ENCODE data around the gene SLC22A7. TPM values are rescaled to one million over a fixed set of nuclear protein-coding genes. Genes with fewer than 3 reads are reported as not detected.
A peak's percentile ranks its signal among the peaks of the same experiment; 100 is the strongest.
"Not testable (repeated sequence)": the region's sequence is repeated elsewhere in the genome, so short reads cannot be mapped to it uniquely, and the experiment has no call there.

Gene SLC22A7
- total RNA-seq, 2 donors from 2014 or later, result not detected

- H3K27me3 Mint-ChIP-seq, result no peaks in the 10 kb centered on the region
- no peaks in the 10 kb centered on the region for H3K9me3 Mint-ChIP-seq
- no peak overlapping the region for H3K4me3 Mint-ChIP-seq
- no peaks in the 10 kb centered on the region for H3K36me3 Mint-ChIP-seq
- H3K27ac Mint-ChIP-seq, result peak overlapping the region in 1 of 2 donors; percentile 24
- ATAC-seq (no peak), DNase-seq (ENCODE audit: low spot score) (no peak)
- H3K4me1 Mint-ChIP-seq (ENCODE audit: low read depth in 2 of 2), result peaks cover 4 to 5% of the 10 kb centered on the region in 2 donors
Measured at GRCh38 chr6:43334466-43335095, 36.5 kb downstream of the SLC22A7 start.

GRCh38 chr6:43335469-43335868 lies 37.4 kb downstream of the SLC22A7 start:
- Mint-ChIP-seq H3K36me3 (peaks cover 6% of the 10 kb centered on the region), H3K4me1 (ENCODE audit: low read depth in 2 of 2) (peaks cover 4 to 5% of the 10 kb centered on the region in 2 donors), H3K4me3 (no peak overlapping the region), H3K27me3 (no peaks in the 10 kb centered on the region), H3K9me3 (no peaks in the 10 kb centered on the region), H3K27ac (peak overlapping the region in 1 of 2 donors; percentile 24)
- ATAC-seq (no peak), DNase-seq (ENCODE audit: low spot score) (no peak)

GRCh38 chr6:43336382-43336781 lies 38.3 kb downstream of the SLC22A7 start:
- H3K27ac Mint-ChIP-seq, result no peak overlapping the region

GRCh38 chr6:43338243-43338642 lies 40.2 kb downstream of the SLC22A7 start:
- ATAC-seq, result no peak
- Mint-ChIP-seq H3K27ac (peak overlapping the region in 1 of 2 donors; percentile 28), H3K36me3 (peaks cover 21% of the 10 kb centered on the region)

More at GRCh38 chr6:43336382-43336781, 38.3 kb downstream of the SLC22A7 start:
- no peak overlapping the region for H3K4me3 Mint-ChIP-seq
- H3K27me3 Mint-ChIP-seq, result no peaks in the 10 kb centered on the region
- DNase-seq (ENCODE audit: low spot score) (no peak), ATAC-seq (no peak)
- H3K36me3 Mint-ChIP-seq, result peaks cover 13% of the 10 kb centered on the region
- H3K4me1 Mint-ChIP-seq (ENCODE audit: low read depth in 2 of 2), result peaks cover 4 to 5% of the 10 kb centered on the region in 2 donors
- H3K9me3 Mint-ChIP-seq, result no peaks in the 10 kb centered on the region

GRCh38 chr6:43339168-43339567 lies 41.1 kb downstream of the SLC22A7 start:
- ATAC-seq (no peak), DNase-seq (ENCODE audit: low spot score) (no peak)
- H3K36me3 Mint-ChIP-seq, result peaks cover 21% of the 10 kb centered on the region
- H3K9me3 Mint-ChIP-seq, result no peaks in the 10 kb centered on the region
- no peak overlapping the region for H3K27ac Mint-ChIP-seq
- H3K27me3 Mint-ChIP-seq, result no peaks in the 10 kb centered on the region
- H3K4me1 Mint-ChIP-seq (ENCODE audit: low read depth in 2 of 2), result peaks cover 0 to 3% of the 10 kb centered on the region in 2 donors
- H3K4me3 Mint-ChIP-seq, result no peak overlapping the region

More at GRCh38 chr6:43338243-43338642, 40.2 kb downstream of the SLC22A7 start:
- peaks cover 0 to 3% of the 10 kb centered on the region in 2 donors for H3K4me1 Mint-ChIP-seq (ENCODE audit: low read depth in 2 of 2)
- no peak for DNase-seq (ENCODE audit: low spot score)
- no peaks in the 10 kb centered on the region for H3K9me3 Mint-ChIP-seq
- H3K4me3 Mint-ChIP-seq, result no peak overlapping the region
- no peaks in the 10 kb centered on the region for H3K27me3 Mint-ChIP-seq

- not testable (repeated sequence) for DNase-seq (ENCODE audit: low spot score); H3K4me1 Mint-ChIP-seq (ENCODE audit: low read depth in 2 of 2); ATAC-seq; H3K27ac Mint-ChIP-seq; H3K27me3 Mint-ChIP-seq; H3K9me3 Mint-ChIP-seq; H3K36me3 Mint-ChIP-seq; H3K4me3 Mint-ChIP-seq
Measured at GRCh38 chr6:43346243-43346642, 48.2 kb downstream of the SLC22A7 start.

GRCh38 chr6:43347021-43347420 lies 49.0 kb downstream of the SLC22A7 start:
- H3K4me1 Mint-ChIP-seq (ENCODE audit: low read depth in 2 of 2), result peaks cover 0 to 3% of the 10 kb centered on the region in 2 donors
- DNase-seq (ENCODE audit: low spot score) (no peak), ATAC-seq (no peak)
- H3K27ac Mint-ChIP-seq, result no peak overlapping the region
- no peaks in the 10 kb centered on the region for H3K27me3 Mint-ChIP-seq
- H3K4me3 Mint-ChIP-seq, result no peak overlapping the region
- peaks cover 8% of the 10 kb centered on the region for H3K36me3 Mint-ChIP-seq
- H3K9me3 Mint-ChIP-seq, result no peaks in the 10 kb centered on the region

GRCh38 chr6:43347444-43347843 lies 49.4 kb downstream of the SLC22A7 start:
- peaks cover 0 to 3% of the 10 kb centered on the region in 2 donors for H3K4me1 Mint-ChIP-seq (ENCODE audit: low read depth in 2 of 2)
- ATAC-seq, result no peak

GRCh38 chr6:43351951-43352350 lies 53.9 kb downstream of the SLC22A7 start:
- not testable (repeated sequence) for H3K4me3 Mint-ChIP-seq; ATAC-seq; H3K36me3 Mint-ChIP-seq; H3K27me3 Mint-ChIP-seq; H3K27ac Mint-ChIP-seq; H3K4me1 Mint-ChIP-seq (ENCODE audit: low read depth in 2 of 2); DNase-seq (ENCODE audit: low spot score); H3K9me3 Mint-ChIP-seq

More at GRCh38 chr6:43347444-43347843, 49.4 kb downstream of the SLC22A7 start:
- no peak for DNase-seq (ENCODE audit: low spot score)
- H3K4me3 Mint-ChIP-seq, result no peak overlapping the region
- H3K27me3 Mint-ChIP-seq, result no peaks in the 10 kb centered on the region
- peaks cover 8% of the 10 kb centered on the region for H3K36me3 Mint-ChIP-seq
- no peak overlapping the region for H3K27ac Mint-ChIP-seq
- no peaks in the 10 kb centered on the region for H3K9me3 Mint-ChIP-seq

Other genes starting within 250 kb of the SLC22A7 start
- 1 to 10 TPM; 8.3 to 9.8 TPM for gene CUL7, start 244.4 kb upstream of the SLC22A7 start, total RNA-seq
- gene MRPL2, start 238.8 kb upstream of the SLC22A7 start, total RNA-seq, result 10 to 100 TPM; 41.7 to 59.6 TPM
- 10 to 100 TPM; 12.3 to 13.0 TPM for gene KLC4, start 238.6 kb upstream of the SLC22A7 start, total RNA-seq
- gene PTK7, start 221.9 kb upstream of the SLC22A7 start, total RNA-seq, result 1 to 10 TPM; 1.2 to 4.1 TPM
- 10 to 100 TPM; 56.8 to 70.4 TPM for gene SRF, start 127.0 kb upstream of the SLC22A7 start, total RNA-seq
- gene CUL9, start 116.1 kb upstream of the SLC22A7 start, total RNA-seq, result 10 to 100 TPM; 41.5 to 85.8 TPM
- 10 to 100 TPM; 15.0 to 32.5 TPM for gene DNPH1, start 68.8 kb upstream of the SLC22A7 start, total RNA-seq
- gene TTBK1, start 54.8 kb upstream of the SLC22A7 start, total RNA-seq, result under 1 TPM; 0.75 to 0.81 TPM
- gene CRIP3, start 10.6 kb downstream of the SLC22A7 start, total RNA-seq, result 1 to 10 TPM in 1 of 2 donors, not detected in 1; 2.0 TPM
- 10 to 100 TPM in 1 of 2 donors, 1 to 10 TPM in 1; 6.4 to 11.3 TPM for gene ZNF318, start 71.4 kb downstream of the SLC22A7 start, total RNA-seq
- 10 to 100 TPM; 41.8 to 82.9 TPM for gene ABCC10, start 129.3 kb downstream of the SLC22A7 start, total RNA-seq
- gene DLK2, start 157.3 kb downstream of the SLC22A7 start, total RNA-seq, result under 1 TPM in 1 of 2 donors, not detected in 1; 0.14 TPM
- gene TJAP1, start 179.3 kb downstream of the SLC22A7 start, total RNA-seq, result 10 to 100 TPM; 44.6 to 80.4 TPM
- under 1 TPM; 0.36 to 0.39 TPM for gene LRRC73, start 212.1 kb downstream of the SLC22A7 start, total RNA-seq
- gene YIPF3, start 218.7 kb downstream of the SLC22A7 start, total RNA-seq, result 10 to 100 TPM; 53.8 to 69.9 TPM
- gene POLR1C, start 218.8 kb downstream of the SLC22A7 start, total RNA-seq, result 10 to 100 TPM; 46.9 to 61.5 TPM

Data from natural killer cell treated with Interleukin-12 subunit alpha and Interleukin-12 subunit beta and Interleukin-15 and Interleukin-18, amount 100 ng/mL, for 72 hours (primary cell).